Adrenal gland (tissue), 5 donors: Measurements from ENCODE around the gene NBPF10.
"Not testable (repeated sequence)": the region's sequence is repeated elsewhere in the genome, so short reads cannot be mapped to it uniquely, and the experiment has no call there.

Source experiments
- CTCF ChIP-seq, 6 experiments: fragments of 450-650 bp in 4 of 6; fragments of 200-600 bp in 2 of 6; sonication (generic) in 1 of 6; IDR thresholded peaks; 1 replicate in 5 of 6; 2 replicates in 1 of 6; pipeline versions ENCODE4 v1.5.1 to v1.8.0; 2016 to 2021; ENCODE audit warnings: antibody characterized with exemption in 6 of 6, mild to moderate bottlenecking in 2 of 6, moderate library complexity in 1 of 6
- POLR2A ChIP-seq, 2 donors: fragments of 450-650 bp; IDR thresholded peaks; one replicate each; pipeline ENCODE4 v1.6.1; 2017; ENCODE audit warnings: antibody characterized with exemption in 2 of 2, mild to moderate bottlenecking in 2 of 2, moderate library complexity in 1 of 2
- donor health status: DM: no; HTN: no; CAD: no.

- TF ChIP-seq CTCF, POLR2A (IDR thresholded peaks at IDR 0.05): not testable (repeated sequence)
These were observed 22.7 kb upstream of the NBPF10 start for GRCh38 chr1:146167273-146167672.
